Lower lobe of right lung (tissue), 2 donors: ENCODE data around the gene PTGR3. TPM values are rescaled to one million over a fixed set of nuclear protein-coding genes. Genes with fewer than 3 reads are reported as not detected.

Experiments
- ATAC-seq, 2 donors: fragments of 200-7000 bp; cut with Tn5 transposase; one replicate each; pipeline ENCODE4 v1.9.1; 2020 to 2022; ENCODE audit warnings: mild to moderate bottlenecking in 2 of 2, moderate library complexity in 2 of 2
- DNase-seq: peaks from one replicate; pipeline ENCODE4 v3.0.0-alpha.2; 2020
- H3K27ac ChIP-seq: fragments of 200-600 bp; one replicate; pipeline ENCODE4 v1.8.0; 2022
- H3K27me3 ChIP-seq: fragments of 200-600 bp; one replicate; pipeline ENCODE4 v1.8.0; 2022; ENCODE audit warnings: low read depth
- H3K36me3 ChIP-seq: fragments of 200-600 bp; one replicate; pipeline ENCODE4 v1.8.0; 2022; ENCODE audit warnings: mild to moderate bottlenecking
- H3K4me1 ChIP-seq: fragments of 200-600 bp; one replicate; pipeline ENCODE4 v1.8.0; 2022
- H3K4me3 ChIP-seq: fragments of 200-600 bp; one replicate; pipeline ENCODE4 v1.8.0; 2022; ENCODE audit warnings: mild to moderate bottlenecking
- H3K9me3 ChIP-seq: fragments of 200-600 bp; one replicate; pipeline ENCODE4 v1.8.0; 2022
- CTCF ChIP-seq: fragments of 200-600 bp; IDR thresholded peaks from one replicate; pipeline ENCODE4 v1.8.0; 2022; ENCODE audit warnings: antibody characterized with exemption, mild to moderate bottlenecking
- intact Hi-C: fragments of 100-400 bp; cut with DNase I; formaldehyde crosslinking; loops from one replicate; pipeline ENCODE4 v1.11.0; 2022
- total RNA-seq: library from RNA; stranded (reverse); fragmentation: NEBNext Ultra II Directional; extraction: Animal tissue kit (Norgen Biotek cat#: 25700); gene quantifications from one replicate; pipeline ENCODE4 v1.2.1, GENCODE V29; 2021
- donor health status: DM: no; HTN: yes; CAD: no; lungs with severe emphysema.

PTGR3 gene
- total RNA-seq, 1 donor from 2014 or later = 37.3 TPM

GRCh38 chr18:75204269-75204731 is 4.6 kb downstream of the PTGR3 start:
- no peak for DNase-seq
- no peak for ATAC-seq
- no peak for TF ChIP-seq CTCF
- Histone ChIP-seq H3K27ac (peak overlapping the region; percentile 31), H3K4me1 (peaks cover 36% of the 10 kb centered on the region), H3K27me3 (no peaks in the 10 kb centered on the region), H3K9me3 (no peaks in the 10 kb centered on the region), H3K36me3 (peaks cover 27% of the 10 kb centered on the region), H3K4me3 (peak overlapping the region; percentile 54)
- intact Hi-C loops = no loop called here

GRCh38 chr18:75203416-75204268 is 5.3 kb downstream of the PTGR3 start:
- no peaks in the 10 kb centered on the region for H3K27me3 ChIP-seq
- H3K4me1 ChIP-seq = peaks cover 36% of the 10 kb centered on the region
- no peaks in the 10 kb centered on the region for H3K9me3 ChIP-seq
- no peak for ATAC-seq
- peaks cover 27% of the 10 kb centered on the region for H3K36me3 ChIP-seq
- H3K27ac ChIP-seq = peak overlapping the region; percentile 31
- peak overlapping the region; percentile 54 for H3K4me3 ChIP-seq
- no peak for DNase-seq
- no peak for TF ChIP-seq CTCF
- intact Hi-C loops = no loop called here

GRCh38 chr18:75202696-75203365 is 6.1 kb downstream of the PTGR3 start:
- no peak overlapping the region for H3K4me3 ChIP-seq
- intact Hi-C loops = no loop called here
- no peak for TF ChIP-seq CTCF

GRCh38 chr18:75201282-75202270 is 7.4 kb downstream of the PTGR3 start:
- no peak for DNase-seq
- intact Hi-C loops = no loop called here

More at GRCh38 chr18:75202696-75203365, 6.1 kb downstream of the PTGR3 start:
- Histone ChIP-seq H3K36me3 (peaks cover 27% of the 10 kb centered on the region), H3K27ac (no peak overlapping the region), H3K4me1 (peaks cover 36% of the 10 kb centered on the region), H3K9me3 (no peaks in the 10 kb centered on the region), H3K27me3 (no peaks in the 10 kb centered on the region)
- DNase-seq = no peak
- no peak for ATAC-seq

More at GRCh38 chr18:75201282-75202270, 7.4 kb downstream of the PTGR3 start:
- no peaks in the 10 kb centered on the region for H3K27me3 ChIP-seq
- no peaks in the 10 kb centered on the region for H3K9me3 ChIP-seq
- ATAC-seq = no peak
- H3K36me3 ChIP-seq = peaks cover 27% of the 10 kb centered on the region
- TF ChIP-seq CTCF = no peak
- peaks cover 27% of the 10 kb centered on the region for H3K4me1 ChIP-seq
- H3K4me3 ChIP-seq = no peak overlapping the region
- no peak overlapping the region for H3K27ac ChIP-seq
